Colon (tissue), 2 donors: Measurements from ENCODE around the gene RELN.

ENCODE experiments used
- FAIRE-seq: peaks from 2 replicates; lab custom pipeline; 2012; peaks lifted over from hg19 to GRCh38; lab: Jason Lieb, UNC
- donor health status: control.
- donor health status: control.

RELN gene

GRCh38 chr7:103680161-103681144, 309.0 kb downstream of the RELN start:
- no peak for FAIRE-seq

- FAIRE-seq = no peak
Observed at GRCh38 chr7:103679151-103680132, 310.0 kb downstream of the RELN start.

- FAIRE-seq = no peak
Observed at GRCh38 chr7:103668279-103668941, 321.0 kb downstream of the RELN start.

- no peak for FAIRE-seq
Observed at GRCh38 chr7:103666326-103666725, 323.1 kb downstream of the RELN start.

- no peak for FAIRE-seq
Observed at GRCh38 chr7:103664577-103664976, 324.9 kb downstream of the RELN start.

GRCh38 chr7:103660455-103661371, 328.7 kb downstream of the RELN start:
- no peak for FAIRE-seq

GRCh38 chr7:103658055-103659005, 331.1 kb downstream of the RELN start:
- no peak for FAIRE-seq

- FAIRE-seq = no peak
Observed at GRCh38 chr7:103657474-103657894, 332.0 kb downstream of the RELN start.

- FAIRE-seq = no peak
Observed at GRCh38 chr7:103656221-103656620, 333.2 kb downstream of the RELN start.

- no peak for FAIRE-seq
Observed at GRCh38 chr7:103651593-103652377, 337.7 kb downstream of the RELN start.

- no peak for FAIRE-seq
Observed at GRCh38 chr7:103649052-103649451, 340.4 kb downstream of the RELN start.

- FAIRE-seq = no peak
Observed at GRCh38 chr7:103648135-103648534, 341.3 kb downstream of the RELN start.

GRCh38 chr7:103644319-103644718, 345.1 kb downstream of the RELN start:
- FAIRE-seq = no peak

GRCh38 chr7:103640031-103640779, 349.3 kb downstream of the RELN start:
- no peak for FAIRE-seq

GRCh38 chr7:103637726-103638125, 351.7 kb downstream of the RELN start:
- FAIRE-seq = no peak

GRCh38 chr7:103637094-103637493, 352.4 kb downstream of the RELN start:
- no peak for FAIRE-seq

GRCh38 chr7:103636153-103636552, 353.3 kb downstream of the RELN start:
- FAIRE-seq = no peak

GRCh38 chr7:103632972-103633371, 356.5 kb downstream of the RELN start:
- FAIRE-seq = no peak
